22Rv1 (cell line): Measurements from ENCODE around the gene LRMDA.

Source experiments
- ZFX ChIP-seq: fragments of 450-650 bp; IDR thresholded peaks from 2 replicates; pipeline ENCODE4 v1.6.1; 2017; ENCODE audit warnings: antibody characterized with exemption, borderline replicate concordance
- TF ChIP-seq, protein P1 (sequence below): fragments of 450-650 bp; IDR thresholded peaks from 2 replicates; pipeline ENCODE4 v1.5.1; 2017; ENCODE audit warnings: mild to moderate bottlenecking

DNA sequence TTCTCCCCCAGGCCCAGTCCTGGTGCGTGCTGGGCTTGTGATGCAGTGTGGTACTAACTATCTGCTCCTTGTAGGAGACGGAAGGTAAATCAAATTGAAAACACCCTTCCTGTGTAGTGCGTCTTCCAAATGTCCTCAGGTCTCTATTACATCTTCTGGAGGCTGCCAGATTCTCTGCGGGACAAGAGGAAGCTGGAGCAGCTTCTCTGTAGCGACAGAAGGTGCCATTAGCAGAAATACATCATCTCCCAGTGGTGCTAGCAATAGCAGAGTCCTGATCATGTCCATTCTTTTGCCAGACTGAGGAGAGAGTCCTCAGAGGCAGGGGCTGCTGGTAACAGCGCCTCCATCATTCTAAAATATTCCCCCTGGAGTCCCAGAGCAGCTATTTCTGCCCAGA is 675.2 kb downstream of the LRMDA start:
- TF ChIP-seq, protein P1, sequence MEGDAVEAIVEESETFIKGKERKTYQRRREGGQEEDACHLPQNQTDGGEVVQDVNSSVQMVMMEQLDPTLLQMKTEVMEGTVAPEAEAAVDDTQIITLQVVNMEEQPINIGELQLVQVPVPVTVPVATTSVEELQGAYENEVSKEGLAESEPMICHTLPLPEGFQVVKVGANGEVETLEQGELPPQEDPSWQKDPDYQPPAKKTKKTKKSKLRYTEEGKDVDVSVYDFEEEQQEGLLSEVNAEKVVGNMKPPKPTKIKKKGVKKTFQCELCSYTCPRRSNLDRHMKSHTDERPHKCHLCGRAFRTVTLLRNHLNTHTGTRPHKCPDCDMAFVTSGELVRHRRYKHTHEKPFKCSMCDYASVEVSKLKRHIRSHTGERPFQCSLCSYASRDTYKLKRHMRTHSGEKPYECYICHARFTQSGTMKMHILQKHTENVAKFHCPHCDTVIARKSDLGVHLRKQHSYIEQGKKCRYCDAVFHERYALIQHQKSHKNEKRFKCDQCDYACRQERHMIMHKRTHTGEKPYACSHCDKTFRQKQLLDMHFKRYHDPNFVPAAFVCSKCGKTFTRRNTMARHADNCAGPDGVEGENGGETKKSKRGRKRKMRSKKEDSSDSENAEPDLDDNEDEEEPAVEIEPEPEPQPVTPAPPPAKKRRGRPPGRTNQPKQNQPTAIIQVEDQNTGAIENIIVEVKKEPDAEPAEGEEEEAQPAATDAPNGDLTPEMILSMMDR: no peak
- no peak for TF ChIP-seq ZFX
